ENCODE measurements around the gene C1orf94. TPM values are rescaled to one million over a fixed set of nuclear protein-coding genes. Genes with fewer than 3 reads are reported as not detected.

C1orf94 gene
- total RNA-seq, 4 donors from 2014 or later, result not detected

- 76% methylated on average over 5 of the region's 5 CpGs; no CpG with 5 or more reads in 1 of the 2 donors for WGBS, 2 donors (ENCODE audit: low coverage in 1 of 2)
- no peak for DNase-seq
- in situ Hi-C loops (cut with MboI; ENCODE audit: low pct_ligation_motif_present in 1 of 4, low pct_unique_long_range_greater_than_20kb in 1 of 4, low sequenced_read_pairs in 3 of 4), result no loop called here
Observed at GRCh38 chr1:34130306-34130705, 46.4 kb upstream of the C1orf94 start.

GRCh38 chr1:34131396-34132160, 45.1 kb upstream of the C1orf94 start:
- no peaks in the 10 kb centered on the region for H3K27me3 ChIP-seq
- no peak overlapping the region for H3K27ac ChIP-seq
- H3K4me1 ChIP-seq, result no peaks in the 10 kb centered on the region
- TF ChIP-seq CTCF (IDR thresholded peaks at IDR 0.05) (no peak), EP300 (IDR thresholded peaks at IDR 0.05; ENCODE audit: low read depth) (no peak), POLR2A (IDR thresholded peaks at IDR 0.05) (no peak), POLR2AphosphoS5 (IDR thresholded peaks at IDR 0.05) (no peak)
- H3K9me3 ChIP-seq, result no peaks in the 10 kb centered on the region
- no peak for DNase-seq
- H3K36me3 ChIP-seq, result no peaks in the 10 kb centered on the region
- no peak overlapping the region for H3K4me3 ChIP-seq
- intact Hi-C loops (cut with DNase I; ENCODE audit: low total_unique reads) (no loop called here), in situ Hi-C loops (cut with MboI; ENCODE audit: low pct_ligation_motif_present in 1 of 4, low pct_unique_long_range_greater_than_20kb in 1 of 4, low sequenced_read_pairs in 3 of 4) (no loop called here)
- WGBS, 2 donors (ENCODE audit: low coverage in 1 of 2), result 100% methylated on average over 2 to 3 of the region's 3 CpGs

More at GRCh38 chr1:34130306-34130705, 46.4 kb upstream of the C1orf94 start:
- Histone ChIP-seq H3K4me1 (no peaks in the 10 kb centered on the region), H3K9me3 (no peaks in the 10 kb centered on the region), H3K36me3 (no peaks in the 10 kb centered on the region), H3K4me3 (no peak overlapping the region), H3K27ac (no peak overlapping the region), H3K27me3 (no peaks in the 10 kb centered on the region)
- intact Hi-C loops (cut with DNase I; ENCODE audit: low total_unique reads), result no loop called here
- no peak for TF ChIP-seq EP300 (IDR thresholded peaks at IDR 0.05; ENCODE audit: low read depth)
- TF ChIP-seq CTCF (IDR thresholded peaks at IDR 0.05), result no peak
- no peak for TF ChIP-seq POLR2A (IDR thresholded peaks at IDR 0.05)
- no peak for TF ChIP-seq POLR2AphosphoS5 (IDR thresholded peaks at IDR 0.05)

- intact Hi-C loops (cut with DNase I; ENCODE audit: low total_unique reads), result no loop called here
- no peaks in the 10 kb centered on the region for H3K4me1 ChIP-seq
- no peak overlapping the region for H3K27ac ChIP-seq
- no peaks in the 10 kb centered on the region for H3K9me3 ChIP-seq
- no peak for DNase-seq
- in situ Hi-C loops (cut with MboI; ENCODE audit: low pct_ligation_motif_present in 1 of 4, low pct_unique_long_range_greater_than_20kb in 1 of 4, low sequenced_read_pairs in 3 of 4), result no loop called here
- no peaks in the 10 kb centered on the region for H3K27me3 ChIP-seq
- H3K36me3 ChIP-seq, result no peaks in the 10 kb centered on the region
- no peak overlapping the region for H3K4me3 ChIP-seq
- no peak for TF ChIP-seq CTCF (IDR thresholded peaks at IDR 0.05)
- TF ChIP-seq EP300 (IDR thresholded peaks at IDR 0.05; ENCODE audit: low read depth), result no peak
- WGBS, 2 donors (ENCODE audit: low coverage in 1 of 2), result 77 to 82% methylated on average over 2 to 4 of the region's 4 CpGs
Observed at GRCh38 chr1:34132161-34132420, 44.6 kb upstream of the C1orf94 start.

GRCh38 chr1:34137411-34137810, 39.3 kb upstream of the C1orf94 start:
- 50 to 67% methylated on average over 1 to 3 of the region's 3 CpGs for WGBS, 2 donors (ENCODE audit: low coverage in 1 of 2)
- Histone ChIP-seq H3K4me3 (no peak overlapping the region), H3K4me1 (no peaks in the 10 kb centered on the region), H3K9me3 (no peaks in the 10 kb centered on the region), H3K27ac (no peak overlapping the region), H3K36me3 (no peaks in the 10 kb centered on the region), H3K27me3 (no peaks in the 10 kb centered on the region)
- DNase-seq, result no peak
- intact Hi-C loops (cut with DNase I; ENCODE audit: low total_unique reads), result no loop called here
- no peak for TF ChIP-seq POLR2A (IDR thresholded peaks at IDR 0.05)
- no peak for TF ChIP-seq EP300 (IDR thresholded peaks at IDR 0.05; ENCODE audit: low read depth)
- TF ChIP-seq CTCF (IDR thresholded peaks at IDR 0.05), result no peak
- no peak for TF ChIP-seq POLR2AphosphoS5 (IDR thresholded peaks at IDR 0.05)
- in situ Hi-C loops (cut with MboI; ENCODE audit: low pct_ligation_motif_present in 1 of 4, low pct_unique_long_range_greater_than_20kb in 1 of 4, low sequenced_read_pairs in 3 of 4), result no loop called here

Data from transverse colon (tissue), 4 donors.